HG02588 (cell line): ENCODE measurements around the gene OR2W3.

Experiments used
- ATAC-seq: cut with Tn5 transposase; IDR thresholded peaks from one replicate; pipeline ENCODE4 v1.9.1; 2021; ENCODE audit warnings: mild to moderate bottlenecking, moderate library complexity; ENCODE audit not compliant: unreplicated experiment

OR2W3 gene

DNA sequence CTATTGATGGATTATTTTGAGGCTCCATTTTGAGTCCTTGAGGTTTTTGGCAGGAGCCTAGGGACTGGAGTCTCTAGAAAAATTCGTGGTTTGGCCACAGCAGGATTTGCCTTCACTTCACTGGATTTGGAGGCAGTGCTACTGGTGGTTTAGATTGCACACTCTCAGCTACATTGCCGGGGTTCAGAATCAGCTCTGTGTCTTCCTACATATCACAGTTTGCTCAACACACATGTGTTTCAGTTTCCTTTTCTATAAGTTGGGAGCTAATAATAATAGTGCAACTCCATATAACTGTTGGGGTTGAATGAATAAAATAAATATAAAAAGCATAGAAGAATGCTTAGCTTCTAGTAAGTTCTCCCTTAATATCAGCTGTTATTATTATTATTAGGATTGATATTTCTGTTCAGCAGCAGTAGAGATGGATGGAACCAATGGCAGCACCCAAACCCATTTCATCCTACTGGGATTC lies at the start of gene OR2W3:
Gene OR2W3 (plus strand): TSS at position 425 of the 475 bp plus-strand sequence. CDS start 0 bp downstream, at position 425.
- no peak for ATAC-seq

DNA sequence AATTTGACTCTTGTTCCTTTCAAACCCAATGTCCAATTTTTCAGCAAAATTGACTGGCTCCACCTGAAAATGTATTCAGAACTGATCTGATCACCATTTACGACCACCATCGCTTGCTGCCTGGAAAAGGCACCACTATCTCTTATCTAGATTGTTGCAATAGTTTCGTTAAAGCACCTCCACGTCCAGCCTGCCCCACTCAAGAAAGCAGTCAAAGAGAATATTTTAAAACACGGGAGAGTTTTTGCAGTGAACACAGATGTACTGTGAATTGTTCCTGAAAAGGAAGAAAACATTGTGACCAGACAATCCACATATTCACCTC lies 49.7 kb upstream of the OR2W3 start:
- ATAC-seq: no peak

DNA sequence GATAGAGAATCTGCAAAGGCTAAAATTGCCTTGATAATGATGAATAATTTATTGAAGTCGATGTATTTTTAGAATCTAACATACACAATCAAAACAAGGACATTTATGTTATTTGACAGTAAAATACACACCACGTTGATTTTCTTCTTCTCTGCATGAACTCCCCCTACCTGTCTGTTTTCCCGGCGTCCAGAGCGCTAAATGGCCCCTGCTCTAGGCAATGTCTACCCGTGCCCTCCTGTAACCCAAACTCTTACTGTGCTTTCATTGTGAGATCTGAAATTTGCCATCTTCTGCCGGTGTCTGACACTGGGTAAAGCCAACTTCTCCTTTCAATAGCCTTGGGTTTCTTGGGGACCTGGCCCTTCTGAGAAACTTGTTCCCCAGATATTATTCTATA lies 47.0 kb upstream of the OR2W3 start:
- no peak for ATAC-seq

DNA sequence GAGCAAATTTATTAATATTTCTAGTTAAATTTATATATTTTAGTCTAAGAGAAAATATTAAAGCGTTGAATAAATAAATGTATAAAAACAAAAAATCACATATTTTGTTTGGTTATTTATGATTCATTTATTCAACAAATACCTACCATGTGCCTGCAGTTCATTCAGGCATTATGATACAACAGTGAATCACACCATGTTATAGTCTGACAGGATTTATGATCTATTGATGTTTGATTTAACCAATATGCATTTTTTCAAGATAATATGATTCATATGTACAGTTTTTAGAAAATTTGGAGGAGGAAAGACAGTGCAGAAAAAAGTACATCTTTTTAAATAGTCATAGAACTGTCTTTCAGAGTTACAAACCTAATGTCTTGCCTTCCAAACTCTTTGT lies 45.8 kb upstream of the OR2W3 start:
- ATAC-seq: no peak

DNA sequence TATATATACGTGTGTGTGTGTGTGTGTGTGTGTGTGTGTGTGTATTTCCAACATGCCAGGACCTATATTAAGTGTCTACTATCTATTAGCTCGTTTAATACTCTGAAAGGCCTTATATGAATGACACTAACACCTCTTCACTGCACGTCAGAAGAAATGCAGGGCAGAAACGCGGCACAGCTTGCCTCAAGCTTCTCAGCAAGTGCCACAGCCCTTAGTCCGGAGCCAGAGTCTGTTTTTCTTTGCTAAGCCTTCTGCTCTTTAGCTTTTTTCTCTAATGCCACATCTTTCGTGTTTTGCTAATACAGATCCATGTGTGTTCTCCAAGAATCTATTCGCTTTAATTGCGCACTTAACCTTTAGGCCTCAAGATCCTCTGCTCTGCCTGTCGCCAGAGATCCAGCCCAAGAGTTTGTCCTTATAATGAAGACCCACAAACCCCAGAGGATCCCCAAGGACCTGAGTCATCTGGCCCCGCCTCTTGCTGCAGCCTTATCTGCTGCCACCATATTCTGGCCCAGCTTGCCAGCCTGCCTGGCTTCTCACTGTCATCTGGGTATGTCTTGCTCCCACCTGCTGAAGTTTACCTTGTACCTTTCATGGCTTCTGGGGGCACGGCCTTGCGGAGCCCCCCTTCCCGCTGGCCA lies 40.4 kb upstream of the OR2W3 start:
- no peak for ATAC-seq

DNA sequence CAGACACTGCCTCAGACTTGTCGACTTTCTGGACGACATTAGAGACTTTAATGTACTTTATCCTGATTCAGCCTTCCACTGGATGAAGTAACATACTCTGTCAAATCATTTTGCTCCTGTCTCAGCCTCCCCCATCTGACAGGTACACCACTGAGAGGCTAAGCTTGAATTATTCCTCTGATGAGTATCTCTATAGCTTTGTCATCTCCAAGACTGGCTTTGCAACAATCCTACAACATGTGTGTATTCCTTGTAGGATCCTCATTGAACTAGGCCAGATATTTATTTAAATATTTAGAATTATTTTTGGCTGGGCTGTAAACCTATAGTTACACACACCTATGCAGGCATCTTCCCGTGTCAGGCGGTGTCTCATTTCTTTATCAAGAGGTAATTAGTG lies 39.5 kb upstream of the OR2W3 start:
- ATAC-seq: no peak

DNA sequence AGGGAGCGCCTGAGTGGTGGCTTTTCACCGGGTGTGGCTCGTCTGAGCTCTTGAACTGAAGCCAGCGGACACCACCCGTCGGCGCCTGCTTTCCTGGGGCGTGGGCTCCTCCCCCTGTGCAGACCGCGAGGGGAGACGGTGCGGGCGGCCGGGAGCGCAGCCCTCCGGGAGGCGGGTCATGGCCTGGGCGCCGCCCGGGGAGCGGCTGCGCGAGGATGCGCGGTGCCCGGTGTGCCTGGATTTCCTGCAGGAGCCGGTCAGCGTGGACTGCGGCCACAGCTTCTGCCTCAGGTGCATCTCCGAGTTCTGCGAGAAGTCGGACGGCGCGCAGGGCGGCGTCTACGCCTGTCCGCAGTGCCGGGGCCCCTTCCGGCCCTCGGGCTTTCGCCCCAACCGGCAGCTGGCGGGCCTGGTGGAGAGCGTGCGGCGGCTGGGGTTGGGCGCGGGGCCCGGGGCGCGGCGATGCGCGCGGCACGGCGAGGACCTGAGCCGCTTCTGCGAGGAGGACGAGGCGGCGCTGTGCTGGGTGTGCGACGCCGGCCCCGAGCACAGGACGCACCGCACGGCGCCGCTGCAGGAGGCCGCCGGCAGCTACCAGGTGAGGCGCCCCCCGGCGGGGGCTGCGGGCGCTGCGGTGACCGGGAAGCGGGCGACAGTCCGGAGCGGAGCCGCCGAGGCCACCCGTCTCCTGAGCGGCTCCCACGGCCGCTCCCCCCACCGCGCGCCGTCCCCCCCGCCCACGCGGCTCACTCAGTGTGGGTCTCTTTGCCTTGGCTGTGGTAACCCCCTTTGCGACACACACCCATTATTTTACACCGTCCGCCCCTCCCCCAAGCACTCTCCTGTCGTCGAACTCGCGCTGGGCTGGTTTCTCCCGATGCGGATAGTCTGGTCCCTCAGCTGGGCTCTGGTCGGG lies 38.1 kb upstream of the OR2W3 start, which contains the start of gene TRIM58:
Gene TRIM58 (plus strand): TSS at position 119 of the 916 bp plus-strand sequence. CDS start 60 bp downstream, at position 179.
- ATAC-seq: no peak

DNA sequence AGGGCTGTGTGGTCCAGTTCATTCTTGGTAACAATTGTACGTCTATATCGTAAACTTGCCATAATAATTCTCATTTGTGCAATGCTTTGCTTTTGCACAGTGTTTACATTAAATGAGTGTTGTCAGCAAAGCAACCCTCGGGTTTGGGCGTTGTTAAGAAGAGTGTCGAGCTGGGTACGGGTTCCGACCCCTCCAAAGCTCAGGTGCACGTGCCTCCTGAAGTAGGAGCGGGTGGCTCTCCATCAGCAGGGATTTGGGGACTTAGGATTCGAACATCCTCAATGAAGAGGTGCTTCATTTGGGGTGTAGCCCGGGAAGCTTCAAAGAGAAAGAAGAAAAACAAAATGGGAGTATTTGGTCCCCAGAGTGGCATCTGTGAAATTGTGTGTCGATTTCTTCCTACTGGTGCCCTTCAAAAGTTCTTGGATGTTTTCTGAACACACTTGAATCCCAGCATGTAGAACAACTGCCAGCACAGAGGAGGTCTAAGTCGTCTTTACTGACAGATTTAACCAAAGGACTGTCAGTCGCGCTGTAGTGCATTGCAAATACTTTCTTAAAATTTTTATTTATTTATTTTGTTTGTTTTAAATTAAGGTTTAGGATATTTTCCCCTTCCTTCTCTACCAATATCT lies 37.3 kb upstream of the OR2W3 start:
- no peak for ATAC-seq

DNA sequence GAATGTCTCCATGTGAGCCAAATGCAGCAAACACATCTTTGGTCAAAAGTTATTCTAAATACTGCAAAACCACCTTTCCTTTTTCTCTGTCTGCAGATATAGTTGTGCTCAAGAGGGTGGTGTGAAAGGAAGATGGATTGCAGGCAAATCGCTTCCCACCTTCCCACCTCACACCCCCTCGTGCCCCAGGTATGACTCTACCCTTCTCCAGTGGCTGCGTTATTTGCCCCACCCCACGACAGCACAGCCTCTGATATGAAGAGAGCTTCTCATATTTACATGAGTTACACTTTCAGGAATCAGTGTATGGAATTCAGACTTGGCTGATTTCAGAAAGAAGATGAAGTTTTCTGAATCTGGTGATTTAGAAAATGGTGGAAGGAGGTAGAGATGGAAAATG lies 32.6 kb upstream of the OR2W3 start:
- ATAC-seq: no peak

DNA sequence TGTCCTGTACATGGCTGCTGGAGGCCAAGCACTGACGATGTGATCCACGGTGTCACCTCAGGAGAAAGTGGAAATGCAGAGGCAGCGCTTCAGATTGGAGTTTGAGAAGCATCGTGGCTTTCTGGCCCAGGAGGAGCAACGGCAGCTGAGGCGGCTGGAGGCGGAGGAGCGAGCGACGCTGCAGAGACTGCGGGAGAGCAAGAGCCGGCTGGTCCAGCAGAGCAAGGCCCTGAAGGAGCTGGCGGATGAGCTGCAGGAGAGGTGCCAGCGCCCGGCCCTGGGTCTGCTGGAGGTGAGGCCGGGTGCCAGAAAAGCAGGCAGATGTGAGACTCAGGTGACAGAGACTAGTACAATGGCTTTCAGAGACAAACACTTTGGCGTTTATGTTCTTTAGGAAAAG lies 30.7 kb upstream of the OR2W3 start:
- ATAC-seq: no peak

DNA sequence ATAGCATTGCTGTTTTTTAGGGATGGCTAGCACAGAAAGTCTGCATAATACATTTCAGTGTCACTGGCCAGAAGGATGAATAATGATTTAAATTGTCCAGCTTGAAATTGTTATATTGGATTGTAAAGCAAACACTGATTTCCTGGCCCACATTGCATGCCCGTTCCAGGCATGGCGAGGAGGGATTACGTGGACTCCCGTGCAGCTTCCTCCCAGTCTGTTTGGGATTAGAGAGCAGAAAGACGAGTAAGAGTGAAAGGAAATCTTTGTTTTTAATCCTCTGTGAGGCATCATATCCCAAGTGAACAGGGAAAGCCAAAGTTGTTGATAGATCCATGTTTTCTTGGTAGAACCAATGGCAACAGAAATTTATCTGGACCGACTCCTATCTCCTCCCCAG lies 30.0 kb upstream of the OR2W3 start:
- ATAC-seq: no peak

DNA sequence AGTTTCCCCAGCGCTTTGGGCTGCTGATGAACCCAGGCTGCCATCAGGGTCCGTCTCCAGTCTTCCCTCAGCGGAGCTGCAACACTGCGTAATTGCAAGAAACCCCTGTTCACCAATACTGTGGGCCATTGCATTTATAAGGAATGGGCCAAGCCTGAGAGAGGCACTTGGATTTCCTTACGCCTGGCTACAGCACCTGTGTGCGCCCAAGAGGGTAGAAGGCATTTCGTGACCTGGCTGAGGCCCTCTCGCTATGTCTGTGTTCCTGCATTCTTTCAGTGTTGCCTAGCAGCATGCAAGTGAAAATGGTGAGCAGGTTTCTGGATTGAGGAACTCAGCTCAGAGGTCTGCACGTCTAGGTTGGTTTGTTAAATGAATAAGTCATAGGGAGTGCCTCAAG lies 12.0 kb upstream of the OR2W3 start:
- no peak for ATAC-seq

DNA sequence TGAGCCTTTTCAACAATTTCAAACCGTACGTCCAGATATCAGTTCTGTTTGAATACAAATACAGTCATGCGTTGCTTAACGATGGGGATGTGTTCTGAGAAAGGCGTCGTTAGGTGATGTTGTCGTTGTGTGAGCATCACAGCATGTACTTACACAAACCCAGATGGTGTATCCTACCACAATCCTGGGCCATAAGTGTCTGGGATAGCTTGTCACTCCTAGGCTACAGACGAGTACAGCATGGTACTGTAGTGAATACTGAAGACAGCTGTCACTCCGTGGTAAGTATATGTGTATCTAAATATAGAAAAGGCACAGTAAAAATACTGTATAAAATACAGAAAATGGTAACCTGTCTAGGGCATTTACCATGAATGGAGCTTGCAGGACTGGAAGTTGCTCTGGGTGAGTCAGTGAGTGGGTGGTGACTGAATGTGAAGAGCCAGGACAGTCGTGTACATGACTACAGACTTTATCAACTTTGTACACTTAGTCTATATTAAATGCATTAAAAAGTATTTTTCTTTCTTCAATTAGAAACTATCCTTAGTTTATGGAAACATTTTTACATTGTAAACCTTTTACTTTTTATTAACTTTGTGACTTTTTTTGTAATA lies 10.5 kb upstream of the OR2W3 start:
- no peak for ATAC-seq

DNA sequence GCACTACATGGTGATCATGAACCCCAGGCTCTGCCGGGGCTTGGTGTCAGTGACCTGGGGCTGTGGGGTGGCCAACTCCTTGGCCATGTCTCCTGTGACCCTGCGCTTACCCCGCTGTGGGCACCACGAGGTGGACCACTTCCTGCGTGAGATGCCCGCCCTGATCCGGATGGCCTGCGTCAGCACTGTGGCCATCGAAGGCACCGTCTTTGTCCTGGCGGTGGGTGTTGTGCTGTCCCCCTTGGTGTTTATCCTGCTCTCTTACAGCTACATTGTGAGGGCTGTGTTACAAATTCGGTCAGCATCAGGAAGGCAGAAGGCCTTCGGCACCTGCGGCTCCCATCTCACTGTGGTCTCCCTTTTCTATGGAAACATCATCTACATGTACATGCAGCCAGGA lies 589 bp downstream of the OR2W3 start:
- no peak for ATAC-seq

DNA sequence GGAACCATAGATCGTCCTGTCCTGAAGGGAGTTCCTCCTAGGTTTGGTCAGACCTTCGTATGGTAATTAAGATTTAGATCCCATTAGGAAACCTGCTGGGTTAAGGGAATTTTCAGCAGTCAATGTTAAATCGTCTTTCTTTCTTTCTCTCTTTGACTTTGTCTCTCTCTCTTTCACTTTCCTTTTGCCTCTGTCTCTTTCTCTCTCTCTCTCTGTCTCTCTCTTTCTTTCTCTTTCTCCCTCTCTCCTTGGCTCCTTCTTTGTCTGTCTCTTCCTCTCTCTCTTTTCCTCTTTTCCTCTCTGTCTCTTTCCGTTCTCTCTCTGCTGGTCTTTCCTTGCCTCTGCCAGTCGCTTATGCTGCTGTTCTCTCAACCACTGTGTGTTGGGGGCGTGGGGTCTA lies 8.7 kb downstream of the OR2W3 start:
- no peak for ATAC-seq

DNA sequence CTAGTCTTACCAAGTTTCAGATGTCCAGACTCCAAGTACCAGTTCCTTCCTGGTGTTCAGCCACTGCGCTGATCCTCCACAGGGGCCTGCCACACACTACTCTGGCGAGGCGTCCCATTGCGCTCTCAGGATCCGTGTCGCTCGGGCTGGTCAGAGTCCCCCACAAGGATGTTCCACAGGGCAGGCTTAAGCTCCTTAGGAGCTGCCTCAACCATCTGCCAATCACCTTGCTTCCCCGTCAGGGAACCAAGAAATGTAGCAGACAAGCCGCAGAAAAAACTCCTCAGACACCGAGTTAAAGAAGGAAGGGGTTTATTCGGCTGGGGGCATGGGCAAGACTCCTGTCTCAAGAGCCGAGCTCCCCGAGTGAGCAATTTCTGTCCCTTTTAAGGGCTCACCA lies 9.8 kb downstream of the OR2W3 start:
- no peak for ATAC-seq

DNA sequence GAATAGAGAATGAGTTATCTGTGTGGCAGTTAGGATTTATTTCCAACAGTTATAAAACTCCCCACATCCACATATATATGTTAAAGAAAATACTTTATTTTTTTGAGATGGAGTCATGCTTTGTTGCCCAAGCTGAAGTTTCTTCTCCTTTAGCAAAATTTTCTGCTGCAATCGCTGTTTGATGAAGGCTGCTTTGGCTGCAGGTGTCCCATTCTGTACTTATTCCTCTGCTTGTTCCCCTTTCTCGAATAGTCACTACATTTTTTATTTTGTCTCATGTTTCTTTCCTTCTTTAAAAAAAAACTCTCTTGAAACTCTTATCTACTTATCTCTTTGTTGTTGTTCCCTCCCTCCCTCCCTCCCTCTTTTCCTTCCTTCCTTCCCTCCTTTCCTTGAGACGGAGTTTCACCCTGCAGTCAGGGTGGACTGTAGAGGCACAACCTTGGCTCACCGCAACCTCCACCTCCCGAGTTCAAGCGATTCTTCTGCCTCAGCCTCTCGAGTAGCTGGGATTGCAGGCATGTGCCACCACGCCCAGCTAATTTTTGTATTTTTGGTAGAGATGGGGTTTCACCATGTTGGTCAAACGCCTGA lies 10.6 kb downstream of the OR2W3 start:
- no peak for ATAC-seq

DNA sequence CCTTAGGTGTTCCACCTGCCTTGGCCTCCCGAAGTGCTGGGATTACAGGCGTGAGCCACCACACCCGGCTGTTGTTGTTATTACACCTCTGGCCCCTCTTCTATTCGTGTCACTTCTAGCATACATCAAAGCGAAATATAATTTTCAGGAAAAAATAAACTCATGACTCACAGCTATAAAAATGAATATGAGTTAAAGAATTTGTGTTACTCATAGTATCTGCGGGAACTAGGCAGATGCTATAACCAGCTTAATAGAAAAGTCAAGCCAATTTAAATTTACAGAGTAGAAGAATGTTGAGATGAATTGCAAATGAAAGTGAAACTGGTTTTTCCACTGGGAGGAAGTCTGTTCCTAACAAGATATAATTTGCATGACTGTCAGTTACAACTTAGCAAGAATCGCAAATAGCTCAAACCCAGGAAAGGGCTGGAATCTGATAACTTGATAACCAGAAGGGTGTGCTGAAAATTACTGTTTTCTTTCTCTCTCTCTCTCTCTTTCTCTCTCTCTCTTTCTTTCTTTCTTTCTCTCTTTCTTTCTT lies 11.2 kb downstream of the OR2W3 start:
- ATAC-seq: no peak

DNA sequence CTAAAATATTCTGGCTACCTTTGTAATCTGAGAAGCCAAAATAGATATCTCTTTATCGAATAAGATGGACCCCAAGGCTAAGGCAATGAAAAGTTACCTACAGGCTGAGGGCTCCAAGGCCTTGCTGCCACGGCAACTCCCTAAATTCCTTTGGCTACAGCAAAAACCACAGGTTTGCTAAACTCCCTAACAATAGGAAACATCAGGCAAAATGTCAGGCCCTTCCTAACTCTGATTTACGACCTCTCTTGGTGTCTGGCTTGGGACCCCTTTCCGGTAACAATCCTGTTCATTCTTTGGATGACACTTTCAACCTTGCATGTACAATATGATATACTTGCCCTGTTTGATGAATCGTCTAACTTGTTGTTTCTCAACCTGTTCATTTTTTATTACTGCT lies 13.4 kb downstream of the OR2W3 start:
- ATAC-seq: no peak

DNA sequence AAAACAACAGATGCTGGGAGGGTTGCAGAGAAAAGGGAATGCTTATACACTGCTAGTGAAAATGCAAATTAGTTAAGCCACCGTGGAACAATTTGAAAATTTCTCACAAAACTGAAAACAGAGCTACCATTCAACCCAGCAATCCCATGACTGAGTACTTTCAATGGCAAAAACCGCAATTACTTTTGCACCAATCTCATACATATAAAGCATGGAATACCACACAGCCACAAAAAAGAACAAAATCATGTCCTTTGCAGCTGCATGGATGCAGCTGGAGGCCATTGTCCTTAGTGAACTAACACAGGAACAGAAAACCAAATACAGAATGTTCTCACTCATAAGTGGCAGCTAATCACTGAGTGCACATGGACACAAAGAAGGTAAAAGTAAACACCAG lies 18.4 kb downstream of the OR2W3 start:
- no peak for ATAC-seq
